HG03558 (cell line): Measurements from ENCODE around the gene WDR35.

Source experiments
- ATAC-seq: cut with Tn5 transposase; IDR thresholded peaks from one replicate; pipeline ENCODE4 v1.9.1; 2021; ENCODE audit warnings: moderate number of reproducible peaks; ENCODE audit not compliant: unreplicated experiment; ENCODE audit errors: extremely low read depth

WDR35 gene

GRCh38 chr2:19876751-19877150 is 113.2 kb downstream of the WDR35 start:
- ATAC-seq, result no peak

GRCh38 chr2:19875280-19875679 is 114.6 kb downstream of the WDR35 start:
- ATAC-seq, result no peak

- ATAC-seq, result no peak
Observed at GRCh38 chr2:19874726-19875125, 115.2 kb downstream of the WDR35 start.

- ATAC-seq, result no peak
Observed at GRCh38 chr2:19873014-19873413, 116.9 kb downstream of the WDR35 start.

DNA sequence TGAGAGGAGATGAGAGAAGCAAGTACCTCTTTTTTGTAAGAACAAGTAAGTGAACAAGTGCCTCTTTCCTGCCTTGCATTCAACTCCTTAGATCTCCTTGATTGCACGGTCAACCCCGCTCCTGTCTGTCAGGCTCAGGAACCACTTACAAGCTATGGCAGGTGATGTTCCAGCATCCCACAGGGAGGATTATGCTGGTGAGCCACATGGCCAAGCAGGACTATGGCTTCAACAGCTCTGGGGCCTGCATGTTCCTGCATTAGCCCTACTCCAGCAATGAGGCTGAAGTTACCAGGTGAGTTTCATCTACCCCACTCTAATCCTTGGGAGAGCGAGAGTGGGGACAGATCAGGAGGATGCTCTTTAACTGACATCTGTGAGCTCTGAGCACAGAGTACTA is 117.6 kb downstream of the WDR35 start:
- ATAC-seq, result no peak

DNA sequence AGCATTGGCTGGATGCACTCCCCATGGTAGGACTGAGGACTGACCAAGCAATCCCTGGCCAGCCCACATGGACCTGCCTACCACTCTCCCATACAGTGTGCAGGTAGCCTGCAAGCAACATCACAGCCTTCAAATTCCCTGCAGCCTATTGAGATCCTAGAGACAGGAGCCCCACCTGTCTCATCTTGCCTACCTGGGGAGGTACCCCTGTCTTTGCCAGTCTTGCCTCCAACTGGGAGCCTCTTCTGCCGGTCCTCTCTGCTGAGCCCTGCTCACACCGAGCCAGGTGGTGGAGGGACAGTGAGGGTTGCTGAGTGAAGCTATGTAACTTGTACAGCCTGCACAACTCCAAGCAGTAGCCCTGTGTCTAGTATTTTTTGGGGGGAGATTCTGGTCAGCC is 118.1 kb downstream of the WDR35 start:
- no peak for ATAC-seq

GRCh38 chr2:19870792-19871191 is 119.1 kb downstream of the WDR35 start:
- ATAC-seq, result no peak

GRCh38 chr2:19868701-19869580 is 121.0 kb downstream of the WDR35 start:
- ATAC-seq, result no peak

DNA sequence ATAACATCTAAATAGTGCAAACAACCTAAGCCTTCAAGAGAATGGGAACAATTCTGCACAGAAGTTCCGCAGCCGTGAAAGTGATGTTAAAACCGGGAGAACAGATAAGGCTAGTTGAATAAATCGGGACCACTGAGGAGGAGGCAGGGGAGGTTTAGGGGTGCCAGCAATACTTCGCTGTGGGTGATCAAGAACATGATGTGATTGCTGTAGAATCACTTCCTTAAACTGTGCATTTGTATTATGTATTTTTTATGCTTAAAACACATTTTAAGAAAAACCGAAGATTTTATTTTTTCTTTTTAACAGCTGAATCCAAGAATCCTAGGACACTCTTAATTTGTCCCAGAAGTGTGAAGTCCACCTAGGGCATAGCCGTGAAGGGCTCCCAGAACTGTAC is 121.7 kb downstream of the WDR35 start:
- ATAC-seq, result no peak

DNA sequence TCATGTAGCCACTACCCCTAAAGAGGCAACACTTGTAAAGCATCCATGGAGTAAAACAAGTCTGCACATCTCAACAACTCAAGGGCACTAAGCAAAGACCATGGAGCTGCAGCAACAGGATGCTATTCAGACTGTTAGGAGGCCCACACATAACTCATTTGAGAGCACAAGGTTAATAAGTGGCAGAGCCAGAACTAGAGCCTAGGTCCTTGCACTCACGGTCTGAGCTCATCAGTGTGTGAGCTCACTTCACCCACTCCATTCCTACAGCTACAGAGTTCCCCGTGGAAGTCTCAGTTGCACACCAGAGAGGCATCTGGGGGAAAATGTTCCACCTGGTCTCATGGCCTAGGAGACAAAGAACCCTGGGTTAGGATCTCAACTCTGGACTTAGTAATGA is 123.1 kb downstream of the WDR35 start:
- ATAC-seq, result no peak

DNA sequence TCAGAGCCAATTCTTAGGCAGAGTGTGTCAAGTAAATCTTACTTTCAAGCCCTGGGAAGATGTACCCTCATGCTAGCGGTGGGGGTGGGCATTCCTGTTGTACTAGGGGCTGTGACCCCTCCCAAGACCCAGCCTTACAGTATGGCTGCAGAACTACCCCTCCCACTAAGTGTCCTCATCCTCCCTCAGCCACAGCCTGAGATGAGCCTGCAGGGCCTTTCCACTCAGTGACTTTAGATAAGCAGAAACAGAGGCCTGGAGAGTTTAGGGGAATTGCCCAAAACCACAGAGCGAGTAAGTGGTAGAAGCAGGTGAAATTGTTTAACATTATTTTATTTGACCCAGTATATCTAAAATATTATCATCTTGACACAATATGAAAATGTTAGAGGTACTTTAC is 124.8 kb downstream of the WDR35 start:
- no peak for ATAC-seq

DNA sequence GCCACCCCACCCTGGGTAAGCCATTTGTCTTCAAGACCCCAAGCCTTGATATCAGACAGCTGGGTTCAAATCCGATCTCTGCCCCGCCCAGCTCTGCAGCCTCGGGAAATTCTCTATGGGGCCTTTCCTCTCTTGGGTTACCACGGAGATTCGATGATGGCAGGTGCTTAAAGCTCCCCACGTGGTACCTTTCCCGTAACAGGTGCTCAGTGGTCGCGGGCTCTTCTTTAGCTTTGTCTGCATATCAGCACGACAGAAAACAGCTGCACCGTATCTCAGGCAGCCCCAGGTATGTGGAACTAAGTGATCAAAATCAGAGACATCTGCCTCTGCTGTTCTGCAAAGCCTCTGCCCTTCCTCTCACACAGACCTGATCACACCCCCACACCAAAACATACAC is 125.5 kb downstream of the WDR35 start:
- no peak for ATAC-seq

DNA sequence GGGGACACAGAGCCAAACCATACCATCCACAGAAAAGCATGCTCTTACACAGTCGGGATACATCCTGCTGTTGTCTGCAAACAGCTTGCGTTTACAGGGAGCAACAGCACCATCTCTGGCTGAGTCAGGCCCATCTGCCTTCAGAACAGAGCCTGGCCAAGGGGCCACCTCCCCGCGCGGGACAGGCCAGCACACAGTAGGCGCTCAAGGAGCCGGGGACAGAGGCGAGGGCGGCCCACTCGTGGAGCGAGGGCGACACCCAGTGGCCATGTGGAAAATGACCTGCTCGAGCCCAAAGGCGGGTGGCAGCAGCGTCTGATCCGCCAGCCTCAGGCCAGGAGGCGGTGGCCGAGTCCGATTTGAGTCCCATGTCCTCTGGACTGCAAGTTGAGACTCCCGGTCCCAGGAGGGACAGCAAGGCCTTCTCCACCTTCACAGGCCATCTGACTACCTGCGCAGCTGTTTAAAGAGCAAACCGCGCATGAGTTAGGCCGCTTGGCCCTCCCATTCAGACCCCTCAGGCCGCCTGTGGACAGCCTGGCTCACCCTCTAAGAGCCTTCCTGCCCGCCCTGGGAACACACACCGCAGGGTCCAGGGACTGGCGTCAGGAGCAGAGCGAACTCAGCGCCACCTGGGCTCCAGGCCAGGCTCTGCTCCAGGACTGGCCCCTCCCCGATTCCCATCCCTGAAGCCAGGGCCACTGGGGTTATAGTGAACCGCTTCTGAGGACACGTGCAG is 126.4 kb downstream of the WDR35 start:
- ATAC-seq, result peak; percentile 54

DNA sequence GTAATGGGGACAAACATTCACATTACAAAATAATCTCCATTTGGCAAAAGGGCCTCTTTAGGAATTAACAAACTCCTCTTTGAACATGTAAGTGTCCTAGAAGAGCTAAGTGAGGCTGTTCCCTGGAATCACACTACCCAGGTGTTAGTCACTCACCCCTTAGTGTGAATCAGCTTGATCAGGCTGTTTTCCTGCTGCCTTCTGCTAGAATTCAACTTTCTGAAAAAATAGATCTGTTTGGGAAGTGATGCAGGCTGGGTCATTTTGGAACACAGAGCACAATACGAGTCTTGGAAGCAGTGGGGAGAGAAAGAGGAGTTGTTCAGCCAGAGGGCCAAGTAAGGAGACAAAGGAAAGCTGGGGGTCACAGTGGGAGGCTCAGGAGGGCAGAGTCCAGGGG is 128.1 kb downstream of the WDR35 start:
- ATAC-seq, result no peak
